Ishikawa (cell line): ENCODE results near the gene ACTR1A.

Experiments
- CREB1 ChIP-seq: IDR thresholded peaks from 2 replicates; pipeline ENCODE4 v1.6.1; 2012; ENCODE audit warnings: low read depth
- ZBTB7A ChIP-seq: IDR thresholded peaks from 2 replicates; pipeline ENCODE4 v1.6.1; 2012; ENCODE audit warnings: low read depth

GRCh38 chr10:102497545-102497944, 5.0 kb downstream of the ACTR1A start:
- TF ChIP-seq CREB1: no peak
- no peak for TF ChIP-seq ZBTB7A
